Activated naive CD4-positive, alpha-beta T cell treated with anti-CD3 and anti-CD28 coated beads for 36 hours (primary cell): Measurements from ENCODE around the gene TKT. TPM values are rescaled to one million over a fixed set of nuclear protein-coding genes. Genes with fewer than 3 reads are reported as not detected.

Source experiments
- CTCF ChIA-PET: fragments of 350-600 bp; sonication (Branson Sonifier 250); formaldehyde crosslinking; loops from one replicate; lab custom pipeline; 2021; ENCODE audit warnings: antibody characterized with exemption; lab: Charles Lee
- DNase-seq: peaks from one replicate; pipeline ENCODE4 v3.0.0-alpha.2; 2020
- H3K27ac Mint-ChIP-seq: one replicate; pipeline ENCODE4 v1.8.0; 2021; ENCODE audit warnings: mild to moderate bottlenecking, mixed read lengths
- H3K27me3 Mint-ChIP-seq: one replicate; pipeline ENCODE4 v1.8.0; 2021; ENCODE audit warnings: low read depth, mixed read lengths
- H3K36me3 Mint-ChIP-seq: one replicate; pipeline ENCODE4 v1.8.0; 2021; ENCODE audit warnings: low read depth, mixed read lengths
- H3K4me1 Mint-ChIP-seq: one replicate; pipeline ENCODE4 v1.8.0; 2021; ENCODE audit warnings: low read depth, mixed read lengths
- H3K4me3 Mint-ChIP-seq: one replicate; pipeline ENCODE4 v1.8.0; 2021; ENCODE audit warnings: mild to moderate bottlenecking, moderate library complexity, mixed read lengths
- H3K9me3 Mint-ChIP-seq: one replicate; pipeline ENCODE4 v1.8.0; 2021; ENCODE audit warnings: mixed read lengths
- intact Hi-C: fragments of 100-400 bp; cut with micrococcal nuclease; formaldehyde crosslinking; loops from one replicate; pipeline ENCODE4 v1.15.1; 2023
- total RNA-seq, 2 experiments: library from RNA; stranded (reverse); gene quantifications; one replicate each; pipeline ENCODE4 v1.2.3, GENCODE V29; 2021

Gene TKT
- total RNA-seq, 2 experiments from 2014 or later = 316 to 322 TPM

DNA sequence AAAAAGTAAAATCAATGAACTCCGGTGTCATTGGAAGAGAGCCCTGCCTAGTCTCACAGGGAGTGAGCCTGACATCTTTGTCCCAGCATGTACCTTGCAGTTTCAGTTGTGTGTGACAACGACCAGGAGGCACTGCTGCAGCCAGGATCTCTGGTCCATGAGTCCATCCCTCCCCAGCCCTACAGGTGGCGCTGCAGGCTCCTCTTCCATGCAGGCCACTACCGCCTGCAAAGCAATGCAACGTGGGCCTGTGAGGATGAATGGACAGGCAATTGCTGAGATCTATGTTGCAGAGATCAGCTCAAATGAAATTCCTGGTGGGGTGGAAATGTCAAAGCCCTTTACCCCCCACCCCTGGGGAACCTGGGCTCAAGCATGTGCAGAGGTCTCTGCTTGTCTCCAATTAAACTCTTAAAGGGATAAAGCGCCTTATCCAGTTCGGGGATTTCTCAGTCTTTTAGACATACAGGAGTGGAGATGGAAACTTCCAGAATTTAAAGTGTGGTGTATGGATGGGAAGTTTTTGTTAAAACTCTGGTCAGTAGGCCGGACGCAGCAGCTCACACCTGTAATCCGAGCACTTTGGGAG is 35.8 kb downstream of the TKT start:
- CTCF ChIA-PET = interaction anchor here (0.6 to 2.0 kb wide), 17 partner anchors 8 to 488 kb away, joined by 3 to 9 read pairs (median 3); no protein-coding TSS in a partner anchor
- Mint-ChIP-seq H3K4me3 (no peak overlapping the region), H3K27me3 (no peaks in the 10 kb centered on the region), H3K27ac (no peak overlapping the region), H3K36me3 (no peaks in the 10 kb centered on the region), H3K4me1 (peaks cover 1% of the 10 kb centered on the region), H3K9me3 (no peaks in the 10 kb centered on the region)
- DNase-seq = peak; percentile 91
- intact Hi-C loops = loop anchor here (1.0 to 5.0 kb wide), 5 partner anchors 37 to 490 kb away; partner anchors contain the start of gene TKT

DNA sequence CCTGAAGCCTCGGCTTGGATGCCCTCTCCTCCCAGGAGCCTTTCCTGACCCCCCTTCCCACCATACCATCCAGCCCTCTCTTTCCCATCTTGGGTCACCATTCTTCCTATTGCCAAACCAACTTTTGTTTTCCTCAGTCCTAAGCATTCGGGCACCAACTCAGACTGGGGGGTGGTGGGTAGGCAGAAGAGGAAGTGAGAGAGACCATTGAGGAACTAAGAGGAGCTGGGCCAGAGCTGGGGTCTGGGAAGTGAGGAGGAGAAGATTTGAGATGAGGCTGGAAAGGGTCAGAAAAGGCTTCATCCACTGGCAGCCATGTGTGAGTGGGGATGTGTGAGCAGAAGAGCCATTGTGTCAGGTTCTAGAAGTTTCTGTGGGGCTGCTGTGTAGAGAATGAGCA is 37.7 kb downstream of the TKT start:
- H3K9me3 Mint-ChIP-seq = no peaks in the 10 kb centered on the region
- intact Hi-C loops = no loop called here
- no peak overlapping the region for H3K27ac Mint-ChIP-seq
- H3K36me3 Mint-ChIP-seq = no peaks in the 10 kb centered on the region
- no peak overlapping the region for H3K4me3 Mint-ChIP-seq
- peaks cover 1% of the 10 kb centered on the region for H3K4me1 Mint-ChIP-seq
- CTCF ChIA-PET = interaction anchor here (0.6 to 0.8 kb wide), 2 partner anchors 13 to 289 kb away, joined by 3 read pairs; no protein-coding TSS in a partner anchor
- no peak for DNase-seq
- no peaks in the 10 kb centered on the region for H3K27me3 Mint-ChIP-seq

DNA sequence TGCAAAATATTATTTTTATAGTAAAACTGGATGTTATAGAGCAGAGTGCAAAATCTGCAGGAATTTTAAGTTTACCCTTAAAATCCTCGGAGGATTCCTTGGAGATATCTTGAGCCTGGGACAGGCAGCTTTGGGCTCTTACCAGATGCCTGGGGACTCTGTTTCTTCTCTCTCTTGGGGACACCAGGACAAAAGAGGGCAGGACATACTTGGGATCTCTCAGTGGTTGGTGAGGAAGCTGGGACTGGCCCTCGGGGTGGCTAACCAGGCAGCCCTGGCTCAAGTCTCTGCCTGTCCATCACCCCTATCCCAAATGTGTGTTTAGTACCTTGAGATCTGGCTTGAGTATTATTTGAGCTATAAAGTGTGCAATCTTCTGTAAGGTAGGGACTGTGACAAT is 38.6 kb downstream of the TKT start:
- H3K9me3 Mint-ChIP-seq = no peaks in the 10 kb centered on the region
- no peaks in the 10 kb centered on the region for H3K27me3 Mint-ChIP-seq
- H3K4me3 Mint-ChIP-seq = no peak overlapping the region
- H3K4me1 Mint-ChIP-seq = peaks cover 1% of the 10 kb centered on the region
- H3K36me3 Mint-ChIP-seq = no peaks in the 10 kb centered on the region
- DNase-seq = no peak
- CTCF ChIA-PET = interaction anchor here (0.8 kb wide), 1 partner anchor 12 kb away, joined by 3 read pairs; no protein-coding TSS in a partner anchor
- intact Hi-C loops = no loop called here
- no peak overlapping the region for H3K27ac Mint-ChIP-seq

DNA sequence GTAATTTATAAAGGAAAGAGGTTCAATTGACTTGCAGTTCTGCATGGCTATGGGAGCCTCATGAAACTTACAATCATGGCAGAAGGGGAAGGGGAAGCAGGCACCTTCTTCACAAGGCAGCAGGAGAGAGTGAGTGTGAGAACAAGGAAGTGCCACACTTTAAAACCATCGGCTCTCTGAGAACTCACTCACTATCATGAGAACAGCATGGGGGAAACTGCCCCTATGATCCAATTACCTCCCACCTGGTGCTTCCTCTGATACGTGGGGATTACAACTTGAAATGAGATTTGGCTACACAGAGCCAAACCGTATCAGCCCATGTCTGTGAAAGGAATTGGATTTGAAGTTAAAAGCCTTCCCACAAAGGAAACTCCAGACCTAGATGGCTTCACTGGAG is 39.1 kb downstream of the TKT start:
- intact Hi-C loops = no loop called here
- no peaks in the 10 kb centered on the region for H3K27me3 Mint-ChIP-seq
- DNase-seq = no peak
- no peak overlapping the region for H3K4me3 Mint-ChIP-seq
- no peak overlapping the region for H3K27ac Mint-ChIP-seq
- no peaks in the 10 kb centered on the region for H3K36me3 Mint-ChIP-seq
- H3K9me3 Mint-ChIP-seq = no peaks in the 10 kb centered on the region
- peaks cover 4% of the 10 kb centered on the region for H3K4me1 Mint-ChIP-seq
- CTCF ChIA-PET = no interaction called here

- peaks cover 5% of the 10 kb centered on the region for H3K4me1 Mint-ChIP-seq
- no peak for DNase-seq
- H3K4me3 Mint-ChIP-seq = no peak overlapping the region
- H3K27ac Mint-ChIP-seq = no peak overlapping the region
- H3K27me3 Mint-ChIP-seq = no peaks in the 10 kb centered on the region
- intact Hi-C loops = no loop called here
- no peaks in the 10 kb centered on the region for H3K9me3 Mint-ChIP-seq
- CTCF ChIA-PET = no interaction called here
- H3K36me3 Mint-ChIP-seq = no peaks in the 10 kb centered on the region
Observed at GRCh38 chr3:53215816-53216215, 40.0 kb downstream of the TKT start.

GRCh38 chr3:53213276-53213675 is 42.5 kb downstream of the TKT start:
- Mint-ChIP-seq H3K36me3 (no peaks in the 10 kb centered on the region), H3K4me3 (no peak overlapping the region), H3K27ac (no peak overlapping the region), H3K27me3 (no peaks in the 10 kb centered on the region), H3K9me3 (peaks cover 3% of the 10 kb centered on the region), H3K4me1 (peaks cover 4% of the 10 kb centered on the region)
- intact Hi-C loops = no loop called here
- CTCF ChIA-PET = no interaction called here
- no peak for DNase-seq

- CTCF ChIA-PET = interaction anchor here (1.3 kb wide), 2 partner anchors 8 to 364 kb away, joined by 3 read pairs; no protein-coding TSS in a partner anchor
- no peak overlapping the region for H3K4me3 Mint-ChIP-seq
- peaks cover 4% of the 10 kb centered on the region for H3K4me1 Mint-ChIP-seq
- no peaks in the 10 kb centered on the region for H3K27me3 Mint-ChIP-seq
- DNase-seq = peak; percentile 18
- no peak overlapping the region for H3K27ac Mint-ChIP-seq
- peaks cover 9% of the 10 kb centered on the region for H3K9me3 Mint-ChIP-seq
- intact Hi-C loops = no loop called here
- H3K36me3 Mint-ChIP-seq = no peaks in the 10 kb centered on the region
Observed at GRCh38 chr3:53211706-53212702, 43.8 kb downstream of the TKT start.

DNA sequence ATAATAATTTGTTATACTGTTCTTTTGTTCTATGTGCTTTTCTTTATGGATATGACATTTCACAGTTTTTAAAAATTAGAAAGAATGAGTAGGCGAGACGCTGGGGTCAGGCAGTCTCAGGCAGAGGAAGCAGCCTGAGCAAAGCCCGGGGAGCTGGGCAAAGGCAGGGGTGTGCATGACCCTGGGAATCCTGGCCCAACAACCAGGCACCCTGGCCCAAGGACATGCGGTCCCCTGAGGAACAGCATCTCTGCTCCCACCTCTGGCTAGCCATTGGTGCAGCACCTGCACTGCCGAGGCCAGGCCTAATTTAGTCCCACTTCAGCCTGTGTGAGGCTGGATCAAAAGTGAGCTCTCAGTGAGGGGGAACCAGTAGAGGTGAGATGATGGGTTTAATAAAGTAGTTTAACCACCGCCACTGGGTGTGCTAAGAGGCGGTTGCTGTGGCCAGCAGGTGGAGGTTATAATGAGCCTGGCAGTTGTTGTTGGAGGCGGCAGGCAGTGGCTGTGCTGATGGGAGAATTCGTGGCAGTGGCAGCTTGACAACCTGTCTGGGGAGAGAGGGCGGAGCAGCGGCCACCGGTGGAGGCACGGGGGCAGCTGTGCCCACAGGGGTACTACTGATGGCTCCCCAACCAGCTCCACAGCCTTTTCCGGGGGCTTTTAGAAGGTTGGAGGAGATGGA is 53.3 kb downstream of the TKT start:
- Mint-ChIP-seq H3K4me1 (no peaks in the 10 kb centered on the region), H3K27ac (no peak overlapping the region), H3K27me3 (no peaks in the 10 kb centered on the region), H3K9me3 (peaks cover 4% of the 10 kb centered on the region), H3K4me3 (no peak overlapping the region), H3K36me3 (no peaks in the 10 kb centered on the region)
- DNase-seq = no peak
- CTCF ChIA-PET = interaction anchor here (0.7 kb wide), 1 partner anchor 68 kb away, joined by 3 read pairs; no protein-coding TSS in a partner anchor
- intact Hi-C loops = no loop called here

DNA sequence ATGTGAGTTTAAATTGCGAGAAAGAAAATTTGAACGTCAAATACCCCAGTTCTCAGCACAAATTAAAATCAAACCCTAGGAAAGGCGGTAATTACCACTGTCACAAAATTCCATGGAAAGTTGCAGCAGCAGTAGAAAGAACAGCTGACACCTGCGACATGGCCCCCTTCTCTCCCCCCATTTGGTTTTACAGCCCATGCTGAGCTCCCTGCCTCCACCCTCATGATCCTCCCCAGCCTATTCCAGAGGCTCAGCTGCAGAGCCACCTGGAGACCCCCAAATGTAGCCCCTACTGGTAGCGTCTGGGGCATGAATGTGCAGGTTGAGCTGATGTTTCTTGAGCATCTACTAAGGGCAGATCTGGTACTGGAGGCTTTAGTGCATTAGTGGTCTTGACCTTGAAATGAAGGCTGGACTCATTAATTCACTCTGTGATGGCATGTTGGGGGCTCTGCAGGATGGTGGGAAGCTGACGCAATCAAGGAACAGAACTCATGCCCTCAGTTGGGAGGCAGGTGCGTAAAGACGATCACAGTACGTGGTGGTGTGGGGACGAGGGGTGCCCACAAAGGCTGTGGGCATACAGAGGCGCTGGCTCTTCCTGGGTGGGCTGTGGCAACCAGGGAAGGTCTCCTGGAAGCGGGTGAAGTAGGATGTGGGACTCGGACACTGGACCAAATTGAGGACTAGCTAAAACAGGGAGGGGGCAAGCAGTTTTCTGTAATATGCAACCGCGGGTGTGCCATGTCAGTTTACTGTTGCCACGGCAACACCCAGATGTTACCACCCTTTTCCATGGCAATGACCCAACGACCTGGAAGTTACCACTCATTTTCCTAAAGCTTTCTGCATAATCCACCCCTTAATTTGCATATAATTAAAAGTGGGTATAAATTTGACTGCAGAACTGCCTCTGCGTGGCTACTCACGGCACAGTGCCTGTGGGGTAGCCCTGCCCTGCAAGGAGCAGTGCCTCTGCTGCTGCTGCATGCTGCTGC is 55.0 kb downstream of the TKT start:
- no peaks in the 10 kb centered on the region for H3K36me3 Mint-ChIP-seq
- intact Hi-C loops = no loop called here
- CTCF ChIA-PET = interaction anchor here (0.8 to 7.1 kb wide), 3 partner anchors 20 to 87 kb away, joined by 3 to 160 read pairs (median 3); no protein-coding TSS in a partner anchor
- no peaks in the 10 kb centered on the region for H3K4me1 Mint-ChIP-seq
- no peak for DNase-seq
- H3K27me3 Mint-ChIP-seq = no peaks in the 10 kb centered on the region
- no peak overlapping the region for H3K4me3 Mint-ChIP-seq
- no peak overlapping the region for H3K27ac Mint-ChIP-seq
- no peaks in the 10 kb centered on the region for H3K9me3 Mint-ChIP-seq

GRCh38 chr3:53199834-53200233 is 56.0 kb downstream of the TKT start:
- intact Hi-C loops = no loop called here
- DNase-seq = no peak
- Mint-ChIP-seq H3K27me3 (no peaks in the 10 kb centered on the region), H3K36me3 (no peaks in the 10 kb centered on the region), H3K4me1 (peaks cover 3% of the 10 kb centered on the region), H3K27ac (no peak overlapping the region), H3K9me3 (no peaks in the 10 kb centered on the region), H3K4me3 (no peak overlapping the region)
- CTCF ChIA-PET = interaction anchor here (0.7 to 7.1 kb wide), 4 partner anchors 18 to 227 kb away, joined by 3 to 160 read pairs (median 4); no protein-coding TSS in a partner anchor

GRCh38 chr3:53198996-53199395 is 56.8 kb downstream of the TKT start:
- no peak for DNase-seq
- Mint-ChIP-seq H3K36me3 (no peaks in the 10 kb centered on the region), H3K27ac (no peak overlapping the region), H3K9me3 (no peaks in the 10 kb centered on the region), H3K27me3 (no peaks in the 10 kb centered on the region), H3K4me3 (no peak overlapping the region), H3K4me1 (peaks cover 3% of the 10 kb centered on the region)
- CTCF ChIA-PET = interaction anchor here (0.7 to 7.1 kb wide), 7 partner anchors 8 to 227 kb away, joined by 3 to 160 read pairs (median 4); no protein-coding TSS in a partner anchor
- intact Hi-C loops = no loop called here
